HG03103 (cell line): Measurements from ENCODE around the gene PTOV1.
"Not testable (repeated sequence)": the region's sequence is repeated elsewhere in the genome, so short reads cannot be mapped to it uniquely, and the experiment has no call there.

ENCODE experiments used
- ATAC-seq: cut with Tn5 transposase; IDR thresholded peaks from one replicate; pipeline ENCODE4 v1.9.1; 2021; ENCODE audit warnings: low read depth; ENCODE audit not compliant: unreplicated experiment

Gene PTOV1

DNA sequence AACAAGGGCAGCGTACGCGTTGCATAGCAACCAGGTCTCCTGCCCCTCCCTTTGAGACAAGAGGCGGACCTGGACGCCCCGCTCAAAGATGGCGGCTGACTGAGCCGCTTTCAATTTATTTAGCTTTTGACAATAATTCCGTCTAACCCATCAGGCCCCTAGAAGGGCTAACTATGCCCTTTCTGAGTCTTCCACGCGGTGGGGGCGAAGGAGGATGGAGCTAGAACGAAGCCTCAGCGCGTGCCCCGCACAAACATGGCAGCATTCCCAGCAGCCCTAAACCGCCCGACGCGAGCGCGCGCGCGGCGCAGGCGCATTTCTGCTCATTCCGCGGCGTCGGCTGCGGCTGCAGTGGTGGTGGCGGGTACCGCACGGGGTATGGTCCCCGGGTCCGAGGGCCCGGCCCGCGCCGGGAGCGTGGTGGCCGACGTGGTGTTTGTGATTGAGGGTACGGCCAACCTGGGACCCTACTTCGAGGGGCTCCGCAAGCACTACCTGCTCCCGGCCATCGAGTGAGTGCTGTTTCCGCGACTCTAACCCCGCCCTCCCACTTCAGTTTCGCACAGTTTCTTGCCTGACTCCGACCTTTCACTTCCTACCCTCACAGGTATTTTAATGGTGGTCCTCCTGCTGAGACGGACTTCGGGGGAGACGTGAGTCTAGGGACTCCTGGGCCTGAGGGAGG lies 32.9 kb upstream of the PTOV1 start, which contains the start of gene MED25:
Gene MED25 (plus strand): TSS at position 326 of the 685 bp plus-strand sequence. CDS start 53 bp downstream, at position 379.
- ATAC-seq = peak; percentile 51

DNA sequence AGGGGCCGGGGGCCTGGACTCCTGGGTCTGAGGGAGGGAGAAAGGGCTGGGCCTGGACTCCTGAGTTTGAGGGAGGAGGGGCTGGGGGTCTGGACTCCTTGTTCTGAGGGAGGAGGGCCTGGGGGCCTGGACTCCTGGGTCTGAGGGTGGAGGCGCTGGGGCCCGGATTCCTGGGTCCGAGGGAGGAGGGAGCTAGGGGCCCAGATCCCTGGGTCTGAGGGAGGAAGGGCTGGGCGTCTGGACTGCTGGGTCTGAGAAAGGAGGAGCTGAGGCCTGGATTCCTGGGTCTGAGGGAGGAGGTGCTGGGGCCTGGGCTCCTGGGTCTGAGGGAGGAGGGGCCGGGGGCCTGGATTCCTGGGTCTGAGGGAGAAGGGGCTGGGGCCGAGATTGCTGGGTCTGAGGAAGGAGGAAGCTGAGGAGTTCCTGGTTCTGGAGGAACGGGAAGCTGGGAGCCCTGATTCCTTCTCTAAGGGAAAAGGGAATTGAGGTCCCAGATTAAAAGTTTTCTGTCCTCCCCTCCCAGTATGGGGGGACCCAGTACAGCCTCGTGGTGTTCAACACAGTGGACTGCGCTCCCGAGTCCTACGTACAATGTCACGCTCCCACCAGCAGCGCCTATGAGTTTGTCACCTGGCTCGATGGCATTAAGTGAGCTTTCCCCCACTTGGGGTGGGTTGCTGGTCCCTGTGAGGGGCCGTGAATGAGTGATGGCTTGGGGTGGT lies 32.1 kb upstream of the PTOV1 start:
- ATAC-seq = no peak

DNA sequence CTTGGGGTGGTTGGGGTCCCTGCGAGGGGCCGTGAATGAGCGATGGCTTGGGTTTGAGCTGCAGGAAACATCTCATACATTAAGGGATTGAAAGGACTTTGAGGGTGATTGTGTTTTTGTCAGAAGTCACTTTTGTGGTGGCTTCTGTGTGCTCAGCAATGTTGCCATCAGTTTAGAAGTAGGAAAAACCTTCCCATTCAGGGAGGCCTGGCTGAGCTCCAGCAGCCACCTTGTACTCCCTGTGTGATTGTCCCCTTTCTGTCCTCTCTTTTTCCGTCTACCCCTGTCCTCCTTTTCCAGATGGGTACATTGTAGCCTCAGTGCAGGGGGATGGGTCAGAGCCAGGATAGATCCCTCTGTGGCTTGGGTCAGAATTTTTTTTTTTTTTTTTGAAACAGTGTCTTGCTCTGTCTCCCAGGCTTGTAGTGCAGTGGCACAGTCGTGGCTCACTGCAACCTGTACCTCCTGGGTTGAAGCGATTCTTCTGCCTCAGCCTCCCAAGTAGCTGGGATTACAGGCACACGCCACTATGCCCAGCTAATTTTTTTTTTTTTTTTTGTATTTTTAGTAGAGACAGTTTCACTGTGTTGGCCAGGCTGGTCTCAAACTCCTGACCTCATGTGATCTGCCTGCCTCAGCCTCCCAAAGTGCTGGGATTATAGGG lies 31.4 kb upstream of the PTOV1 start:
- not testable (repeated sequence) for ATAC-seq

DNA sequence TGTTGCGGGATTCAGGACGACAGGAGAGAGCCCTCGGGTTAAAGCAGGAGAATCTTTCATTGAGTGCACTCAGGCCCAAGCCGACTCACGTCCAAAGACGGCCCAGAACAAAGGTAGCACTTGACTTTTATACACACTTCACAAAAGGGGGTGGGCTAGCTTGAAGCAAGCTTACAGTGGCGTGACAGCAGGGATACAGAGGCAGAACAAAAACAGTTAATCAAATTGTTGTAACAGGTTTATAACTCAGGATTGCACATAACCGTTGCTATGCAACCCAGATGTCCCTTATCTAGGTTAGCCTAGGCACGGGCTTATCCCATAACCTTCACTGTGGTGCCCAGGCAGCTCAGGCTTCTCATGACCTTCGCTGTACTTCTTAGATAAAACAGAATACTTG lies 30.8 kb upstream of the PTOV1 start:
- no peak for ATAC-seq

DNA sequence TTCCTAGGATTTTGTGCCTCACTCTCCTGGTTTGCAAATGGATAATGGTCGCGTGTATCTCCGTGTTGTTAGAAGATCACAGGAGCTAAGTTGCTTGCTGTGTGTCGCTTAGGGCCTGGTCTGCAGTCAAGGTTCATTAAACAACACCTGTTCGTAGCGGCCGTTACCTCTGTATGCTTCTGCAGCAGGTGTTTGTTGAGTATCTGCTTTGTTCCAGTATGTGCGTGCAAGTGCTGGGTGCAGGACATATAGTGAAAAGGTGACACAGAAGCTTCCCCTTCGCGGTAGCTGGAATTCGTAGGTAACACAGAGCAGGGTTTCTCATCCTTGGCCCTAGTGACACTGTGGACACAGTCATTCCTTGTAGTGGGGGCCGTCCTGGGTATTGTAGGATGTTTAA lies 27.5 kb upstream of the PTOV1 start:
- ATAC-seq = no peak

DNA sequence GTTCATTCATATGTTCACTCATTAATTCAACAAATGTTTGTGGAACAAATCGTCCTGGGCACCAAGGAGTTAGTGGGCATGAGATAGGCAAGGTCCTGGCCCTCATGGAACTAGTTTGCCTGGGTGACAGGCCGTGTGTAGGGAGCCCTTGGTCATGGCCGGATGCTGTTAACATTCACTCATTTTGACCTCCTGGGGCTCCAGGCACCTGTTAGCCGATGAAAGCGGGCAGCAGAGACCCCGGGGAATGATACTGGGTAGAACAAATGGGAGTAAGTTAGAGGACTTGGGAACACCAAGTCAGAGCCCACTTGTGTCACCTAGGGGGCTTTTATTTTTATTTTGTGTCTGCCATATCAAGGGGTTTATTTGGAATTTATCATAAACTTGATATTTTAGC lies 26.3 kb upstream of the PTOV1 start:
- no peak for ATAC-seq

DNA sequence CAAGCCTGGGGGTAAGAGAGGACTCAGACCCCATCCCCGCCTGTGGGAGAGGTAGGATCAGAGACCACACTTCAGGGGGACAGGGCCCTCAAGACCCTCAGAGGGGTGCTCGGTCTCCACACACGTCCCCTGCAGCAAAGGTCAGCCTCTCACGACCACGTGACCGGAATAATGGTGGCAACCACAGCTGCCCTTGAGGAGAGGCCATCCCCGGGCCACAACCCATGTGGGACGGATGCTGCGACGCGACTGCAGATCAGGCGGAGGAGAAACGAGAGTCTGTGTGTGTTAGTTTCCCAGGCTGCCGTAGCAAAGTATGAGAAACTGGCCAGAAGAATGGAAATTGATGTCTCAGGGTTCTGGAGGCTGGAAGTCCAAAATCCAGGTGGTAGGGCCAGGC lies 23.9 kb upstream of the PTOV1 start:
- ATAC-seq = no peak

DNA sequence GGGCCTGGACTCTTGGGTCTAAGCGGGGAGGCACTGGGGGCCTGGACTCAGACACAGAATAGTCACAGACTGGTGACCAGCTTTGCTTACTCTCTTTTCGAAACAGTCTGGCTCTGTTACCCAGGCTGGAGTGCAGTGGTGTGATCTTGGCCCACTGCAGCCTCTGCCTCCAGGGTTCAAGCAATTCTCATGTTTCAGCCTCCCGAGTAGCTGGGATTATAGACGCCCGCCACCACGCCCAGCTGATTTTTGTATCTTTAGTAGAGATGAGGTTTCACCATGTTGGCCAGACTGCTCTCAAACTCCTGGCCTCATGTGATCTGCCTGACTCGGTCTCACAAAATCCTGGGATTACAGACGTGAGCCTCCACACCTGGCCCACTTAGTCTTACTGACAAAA lies 21.8 kb upstream of the PTOV1 start:
- ATAC-seq = no peak

DNA sequence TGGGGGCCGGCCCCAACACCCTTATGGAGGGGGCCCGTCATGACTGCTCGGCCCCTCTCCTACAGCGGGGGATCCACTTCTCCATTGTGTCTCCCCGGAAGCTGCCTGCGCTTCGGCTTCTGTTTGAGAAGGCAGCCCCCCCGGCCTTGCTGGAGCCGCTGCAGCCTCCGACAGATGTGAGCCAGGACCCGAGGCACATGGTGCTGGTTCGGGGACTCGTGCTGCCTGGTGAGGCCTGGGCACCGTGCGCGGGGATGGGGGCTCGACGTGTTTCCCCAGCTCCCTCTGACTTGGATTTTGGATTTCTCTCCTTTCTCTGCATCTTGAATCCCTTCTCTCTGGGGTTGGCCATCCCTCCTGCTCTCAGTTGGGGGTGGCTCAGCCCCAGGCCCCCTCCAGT lies 21.2 kb upstream of the PTOV1 start:
- no peak for ATAC-seq

DNA sequence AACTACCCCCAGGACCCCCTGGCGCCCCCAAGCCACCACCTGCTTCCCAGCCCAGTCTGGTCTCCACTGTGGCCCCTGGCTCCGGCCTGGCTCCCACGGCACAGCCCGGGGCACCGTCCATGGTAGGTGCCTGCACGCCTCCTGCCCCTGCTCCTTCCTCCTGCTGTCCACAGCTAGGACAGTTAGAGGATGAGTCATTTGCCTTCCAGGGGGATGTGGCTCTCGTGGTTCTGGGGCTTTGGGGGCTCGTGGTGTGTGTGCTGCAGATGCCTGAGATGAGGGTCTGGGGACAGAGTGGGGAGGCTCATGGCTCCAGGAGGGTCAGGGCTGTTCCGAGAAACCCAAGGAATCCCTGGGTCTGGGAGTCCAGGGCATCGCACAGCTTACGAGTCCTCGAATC lies 20.2 kb upstream of the PTOV1 start:
- no peak for ATAC-seq

DNA sequence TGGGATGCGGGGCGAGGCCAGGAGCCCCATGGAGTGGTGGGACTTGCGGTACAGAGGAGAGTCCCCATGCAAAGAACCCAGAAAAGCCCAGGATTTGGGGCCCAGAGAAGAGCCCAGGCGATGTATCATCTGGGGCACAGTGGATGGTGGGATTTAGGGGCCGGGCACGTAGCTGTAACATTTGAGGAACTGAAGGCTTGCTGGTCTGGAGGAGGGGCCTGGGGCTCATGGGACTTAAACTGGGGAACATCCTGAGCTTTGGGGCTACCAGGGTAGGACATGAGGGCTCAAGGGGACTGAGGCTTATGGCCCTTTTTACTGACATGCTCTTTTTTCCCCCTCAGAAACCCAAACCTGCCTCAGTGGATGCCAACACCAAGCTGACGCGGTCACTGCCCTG lies 19.4 kb upstream of the PTOV1 start:
- no peak for ATAC-seq

DNA sequence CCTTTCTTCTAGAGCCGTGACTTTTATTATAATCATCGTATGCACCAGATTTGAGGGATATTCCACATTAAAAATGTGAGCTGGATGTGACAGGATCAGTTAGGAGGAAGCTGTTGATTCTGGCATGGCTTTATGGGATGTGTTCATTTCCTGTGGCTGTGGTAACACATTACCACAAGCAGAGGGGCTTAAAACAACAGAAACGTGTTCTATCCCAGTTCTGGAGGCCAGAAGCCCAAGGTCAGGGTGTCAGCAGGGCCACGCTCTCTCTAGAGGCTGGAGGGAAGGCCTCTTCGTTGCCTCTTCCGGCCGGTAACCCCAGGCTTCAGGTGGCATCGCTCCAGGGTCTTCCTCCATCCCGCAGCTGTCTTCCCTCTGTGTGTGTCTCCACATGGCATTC lies 18.4 kb upstream of the PTOV1 start:
- no peak for ATAC-seq

DNA sequence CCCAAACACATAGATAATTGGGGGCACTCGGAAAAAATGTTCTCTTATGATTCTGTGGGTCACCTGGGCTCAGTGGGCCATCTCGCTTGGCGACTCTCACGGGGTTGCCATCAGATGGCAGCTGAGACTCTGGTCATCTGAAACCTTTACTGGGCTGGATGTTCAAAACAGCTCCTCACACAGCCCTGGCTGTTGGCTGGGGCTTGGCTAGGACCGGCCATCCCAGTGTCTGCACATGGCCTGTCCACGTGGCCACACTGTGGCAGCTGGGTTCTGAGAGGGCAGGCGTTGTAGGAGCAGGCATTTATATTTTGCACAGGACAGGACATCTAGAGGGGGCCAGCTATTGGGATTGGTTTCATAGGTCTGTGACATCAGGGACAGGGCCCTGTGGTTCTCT lies 17.4 kb upstream of the PTOV1 start:
- ATAC-seq = no peak

DNA sequence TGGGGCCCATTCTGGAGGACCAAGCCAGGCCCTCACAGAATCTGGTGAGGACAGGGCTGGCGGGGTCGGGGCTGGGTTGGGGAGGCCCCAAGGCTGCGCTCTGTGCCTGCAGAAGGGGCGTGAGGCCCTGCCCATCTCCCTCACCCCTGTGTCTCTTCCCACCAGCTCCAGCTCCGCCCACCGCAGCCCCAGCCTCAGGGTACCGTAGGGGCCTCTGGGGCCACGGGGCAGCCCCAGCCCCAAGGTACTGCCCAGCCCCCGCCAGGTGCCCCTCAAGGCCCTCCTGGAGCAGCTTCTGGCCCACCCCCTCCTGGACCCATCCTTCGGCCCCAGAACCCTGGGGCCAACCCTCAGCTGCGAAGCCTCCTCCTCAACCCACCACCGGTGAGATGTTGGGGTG lies 15.4 kb upstream of the PTOV1 start:
- ATAC-seq = no peak

DNA sequence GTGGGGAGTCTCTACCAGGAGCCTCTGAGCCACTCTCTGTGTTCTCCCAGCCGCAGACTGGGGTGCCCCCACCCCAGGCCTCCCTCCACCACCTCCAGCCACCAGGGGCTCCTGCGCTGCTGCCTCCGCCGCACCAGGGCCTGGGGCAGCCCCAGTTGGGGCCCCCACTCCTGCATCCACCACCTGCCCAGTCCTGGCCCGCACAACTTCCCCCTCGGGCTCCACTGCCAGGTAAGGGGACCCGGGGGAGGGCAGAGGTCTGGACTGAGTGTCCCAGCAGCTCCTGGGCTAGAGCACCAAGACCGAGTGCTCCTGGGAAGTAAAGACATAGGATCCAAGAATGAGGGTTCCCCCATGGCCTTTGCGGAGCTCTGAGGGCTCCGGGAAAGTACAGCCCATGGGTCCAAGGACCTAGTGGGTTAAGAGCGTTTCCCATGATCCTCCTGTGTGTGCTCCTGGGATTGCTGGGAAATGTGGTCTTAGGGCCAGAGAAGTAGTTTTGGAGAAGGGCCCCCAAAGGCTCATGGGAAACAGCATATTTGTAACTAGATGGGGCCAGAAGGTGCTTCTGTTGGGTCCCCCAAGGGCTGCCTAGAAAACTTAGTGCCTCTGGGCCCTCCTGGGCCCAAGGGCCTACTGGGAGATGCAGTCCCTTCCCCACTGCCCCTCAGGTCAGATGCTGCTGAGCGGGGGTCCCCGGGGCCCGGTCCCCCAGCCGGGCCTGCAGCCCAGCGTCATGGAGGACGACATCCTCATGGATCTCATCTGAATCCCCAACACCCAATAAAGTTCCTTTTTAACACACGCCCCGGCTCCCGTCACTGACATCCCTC lies 14.6 kb upstream of the PTOV1 start:
- ATAC-seq = no peak

DNA sequence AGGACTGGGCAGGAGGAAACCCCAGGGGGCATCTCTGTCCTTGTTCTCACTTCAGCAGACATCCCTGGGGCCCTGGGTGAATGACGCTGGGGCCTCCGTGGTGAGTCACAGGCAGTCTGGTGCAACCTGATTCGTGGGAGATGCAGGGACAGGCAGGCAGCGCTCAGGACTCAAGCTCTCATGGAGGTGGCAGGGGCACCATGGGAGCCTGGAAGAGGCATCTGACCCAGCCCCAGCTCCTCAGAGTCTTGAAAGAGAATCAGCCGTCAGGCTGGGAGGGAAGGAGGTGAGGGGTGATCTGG lies 14.0 kb upstream of the PTOV1 start:
- no peak for ATAC-seq

DNA sequence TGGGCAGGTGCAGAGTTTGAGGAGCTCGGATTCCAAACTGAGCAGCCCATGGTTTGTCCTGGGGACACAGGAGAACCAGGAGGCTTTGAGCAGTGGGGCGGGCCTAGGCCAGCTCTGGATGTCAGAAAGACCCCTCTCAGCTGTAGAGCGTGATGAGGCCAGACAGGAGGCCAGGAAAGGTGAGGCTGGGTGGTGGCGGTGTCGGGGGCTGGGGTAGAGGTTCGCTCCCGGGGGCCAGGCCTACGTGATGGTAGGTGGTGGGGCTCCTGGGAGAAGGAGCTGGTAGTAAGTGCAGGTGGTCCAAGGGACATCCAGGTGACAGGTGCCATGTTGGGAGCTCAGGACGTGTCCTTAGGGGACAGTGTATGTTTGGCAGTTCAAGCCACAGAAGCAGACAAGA lies 13.5 kb upstream of the PTOV1 start:
- no peak for ATAC-seq

DNA sequence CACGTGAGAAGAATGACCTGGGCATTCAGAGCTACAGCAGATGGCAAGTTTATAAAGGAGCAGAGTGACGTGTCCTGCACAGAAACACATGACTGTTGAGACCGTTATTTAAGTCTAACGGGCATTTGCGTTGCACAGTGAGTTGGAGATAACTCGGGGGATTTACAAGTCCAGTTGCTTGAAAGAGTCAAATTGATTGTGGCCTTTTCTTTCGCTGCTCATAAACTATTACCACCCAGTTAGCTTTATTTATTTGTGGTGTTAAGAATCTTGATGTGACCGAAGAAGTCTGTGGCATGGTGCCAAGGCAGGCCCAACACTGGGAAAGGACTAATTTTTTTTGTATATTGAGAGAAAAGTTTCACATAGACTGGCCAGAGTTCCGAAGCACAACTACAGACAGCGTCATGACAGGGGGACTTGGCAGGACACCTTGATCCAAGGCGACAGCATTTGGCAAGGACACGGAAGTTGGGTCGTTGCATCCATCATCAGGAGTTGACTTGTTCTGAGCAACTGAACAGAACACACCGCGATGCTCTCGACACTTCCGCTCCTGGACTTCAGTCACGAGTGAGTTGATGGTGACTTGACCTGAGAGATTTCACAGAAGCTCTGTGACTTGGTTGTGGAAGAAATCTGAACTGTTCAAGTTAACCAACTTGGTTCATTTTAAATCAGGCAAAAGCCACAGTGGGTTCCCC lies 11.9 kb upstream of the PTOV1 start:
- ATAC-seq = no peak

DNA sequence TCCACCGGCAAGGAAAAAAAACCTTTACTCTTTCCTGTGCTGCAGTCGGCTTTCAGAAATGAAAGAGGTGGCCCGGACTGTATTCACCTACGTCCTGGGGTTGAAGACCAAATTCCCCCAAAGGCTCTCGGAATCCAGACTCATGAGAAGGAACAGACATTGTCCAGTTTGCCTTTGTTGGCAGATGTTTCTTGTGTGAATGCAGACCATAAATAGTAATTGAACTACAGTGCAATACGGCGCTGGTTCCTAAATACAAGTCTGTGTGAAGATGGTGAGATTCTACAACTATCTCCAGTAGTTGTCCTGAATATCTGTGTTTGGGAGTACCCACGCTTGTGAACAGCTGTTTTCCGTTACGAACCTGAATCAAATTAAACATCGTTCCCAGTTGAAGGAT lies 11.2 kb upstream of the PTOV1 start:
- ATAC-seq = no peak

DNA sequence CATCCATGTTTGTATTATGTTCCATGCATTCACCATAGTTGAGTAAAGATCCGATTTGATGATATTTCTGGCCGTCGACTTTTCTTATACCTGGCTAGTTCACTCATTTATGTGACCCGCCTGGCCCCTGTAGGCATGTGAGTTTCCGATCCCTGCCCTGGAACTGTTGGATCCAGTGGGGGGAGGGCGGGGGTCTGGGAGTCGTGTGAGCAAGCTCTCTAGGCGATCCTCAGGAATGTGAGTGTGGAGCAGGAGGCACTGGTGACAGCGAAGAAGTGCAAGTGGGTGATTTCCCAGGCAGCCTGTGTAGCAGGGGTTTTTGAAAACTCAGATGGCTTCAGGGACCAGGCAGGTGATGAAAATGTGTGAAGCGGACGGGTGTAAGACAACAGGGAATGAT lies 10.6 kb upstream of the PTOV1 start:
- no peak for ATAC-seq
